NAMALWA (cell line): Measurements from ENCODE around the gene EFS.

Experiments used
- DNase-seq: peaks from one replicate; pipeline ENCODE4 v3.0.0-alpha.2; 2015; ENCODE audit warnings: low spot score

The EFS gene

DNA sequence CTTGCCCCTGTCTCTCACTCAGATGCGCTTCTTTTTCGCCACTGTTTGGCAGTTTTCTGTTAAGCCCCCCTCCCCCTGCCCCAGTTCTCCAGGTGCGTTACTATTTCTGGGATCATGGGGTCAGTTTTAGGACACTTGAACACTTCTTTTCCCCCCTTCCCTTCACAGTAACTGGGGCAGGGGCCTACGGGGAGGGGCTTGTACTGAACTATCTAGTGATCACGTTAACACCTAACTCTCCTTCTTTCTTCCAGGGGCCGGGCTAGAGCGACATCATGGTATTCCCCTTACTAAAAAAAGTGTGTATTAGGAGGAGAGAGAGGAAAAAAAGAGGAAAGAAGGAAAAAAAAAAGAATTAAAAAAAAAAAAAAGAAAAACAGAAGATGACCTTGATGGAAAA lies 40.0 kb downstream of the EFS start:
- no peak for DNase-seq

DNA sequence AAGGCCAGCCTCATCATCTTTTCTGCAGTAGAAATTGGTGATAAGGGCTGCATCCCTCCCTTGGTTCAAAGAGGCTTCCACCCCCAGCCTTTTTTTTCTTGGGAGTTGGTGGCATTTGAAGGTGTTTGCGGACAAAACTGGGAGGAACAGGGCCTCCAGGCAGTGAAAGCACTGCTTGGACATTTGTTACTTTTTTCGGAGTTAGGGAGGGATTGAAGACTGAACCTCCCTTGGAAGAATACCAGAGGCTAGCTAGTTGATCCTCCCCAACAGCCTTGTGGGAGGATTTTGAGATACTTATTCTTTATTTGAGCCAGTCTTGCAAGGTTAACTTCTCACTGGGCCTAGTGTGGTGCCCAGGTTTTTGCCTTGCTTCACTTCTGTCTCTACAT lies 40.5 kb downstream of the EFS start:
- DNase-seq: no peak

DNA sequence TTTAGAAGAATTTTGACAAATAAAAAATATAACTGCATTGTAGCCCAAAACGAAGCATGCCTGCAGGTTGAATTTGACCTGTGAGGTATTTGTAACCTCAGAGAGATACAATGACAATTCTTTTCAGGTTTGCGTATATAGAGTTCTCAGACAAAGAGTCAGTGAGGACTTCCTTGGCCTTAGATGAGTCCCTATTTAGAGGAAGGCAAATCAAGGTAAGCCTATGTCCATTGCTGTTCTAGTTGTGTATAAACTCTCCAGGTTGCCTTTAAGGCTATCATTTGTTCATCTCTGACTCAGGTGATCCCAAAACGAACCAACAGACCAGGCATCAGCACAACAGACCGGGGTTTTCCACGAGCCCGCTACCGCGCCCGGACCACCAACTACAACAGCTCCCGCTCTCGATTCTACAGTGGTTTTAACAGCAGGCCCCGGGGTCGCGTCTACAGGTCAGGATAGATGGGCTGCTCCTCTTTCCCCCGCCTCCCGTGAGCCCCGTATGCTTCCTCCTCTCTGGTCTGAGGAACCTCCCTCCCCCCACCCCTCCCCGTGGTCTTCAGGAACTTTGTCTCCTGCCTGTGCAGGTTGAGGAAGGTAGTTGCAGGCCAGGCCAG lies 41.0 kb downstream of the EFS start:
- no peak for DNase-seq

DNA sequence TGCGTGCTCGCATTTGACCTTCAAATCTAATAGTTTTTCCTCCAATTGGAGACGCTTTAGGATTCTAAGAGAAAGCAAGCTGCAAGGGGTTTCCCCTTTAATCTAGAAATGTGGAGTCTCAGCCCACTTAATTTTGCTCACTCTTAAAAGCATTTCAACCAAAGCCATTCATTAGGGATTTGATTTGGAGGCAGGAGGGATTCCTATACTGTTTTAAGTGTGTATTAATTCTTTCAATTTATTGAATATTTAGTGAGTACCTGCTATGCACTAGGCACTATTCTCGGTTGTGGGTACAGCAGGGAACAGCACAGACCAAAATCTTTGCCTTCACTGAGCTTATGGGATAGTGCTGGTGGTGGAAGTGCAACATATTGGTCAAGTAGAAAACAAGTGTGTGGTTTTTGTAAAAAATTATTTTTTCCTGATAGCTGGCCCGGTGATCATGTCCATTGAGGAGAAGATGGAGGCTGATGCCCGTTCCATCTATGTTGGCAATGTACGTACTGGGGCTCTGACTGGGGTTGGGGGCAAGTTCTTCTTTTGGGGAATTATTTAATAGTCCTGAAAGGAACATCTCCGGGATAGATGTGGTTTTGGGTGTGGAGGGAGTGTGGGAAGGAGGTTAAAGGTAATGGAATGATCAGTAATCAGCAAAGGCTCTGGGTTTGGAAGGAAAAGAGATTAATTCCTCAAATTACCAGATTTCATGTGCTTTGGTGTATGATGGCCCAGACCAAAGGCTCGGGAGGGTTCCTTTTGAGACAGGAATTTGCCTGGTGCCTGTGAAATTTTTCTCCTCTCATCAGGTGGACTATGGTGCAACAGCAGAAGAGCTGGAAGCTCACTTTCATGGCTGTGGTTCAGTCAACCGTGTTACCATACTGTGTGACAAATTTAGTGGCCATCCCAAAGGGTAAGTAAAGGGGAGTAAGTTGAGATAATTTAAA lies 42.1 kb downstream of the EFS start:
- no peak for DNase-seq

DNA sequence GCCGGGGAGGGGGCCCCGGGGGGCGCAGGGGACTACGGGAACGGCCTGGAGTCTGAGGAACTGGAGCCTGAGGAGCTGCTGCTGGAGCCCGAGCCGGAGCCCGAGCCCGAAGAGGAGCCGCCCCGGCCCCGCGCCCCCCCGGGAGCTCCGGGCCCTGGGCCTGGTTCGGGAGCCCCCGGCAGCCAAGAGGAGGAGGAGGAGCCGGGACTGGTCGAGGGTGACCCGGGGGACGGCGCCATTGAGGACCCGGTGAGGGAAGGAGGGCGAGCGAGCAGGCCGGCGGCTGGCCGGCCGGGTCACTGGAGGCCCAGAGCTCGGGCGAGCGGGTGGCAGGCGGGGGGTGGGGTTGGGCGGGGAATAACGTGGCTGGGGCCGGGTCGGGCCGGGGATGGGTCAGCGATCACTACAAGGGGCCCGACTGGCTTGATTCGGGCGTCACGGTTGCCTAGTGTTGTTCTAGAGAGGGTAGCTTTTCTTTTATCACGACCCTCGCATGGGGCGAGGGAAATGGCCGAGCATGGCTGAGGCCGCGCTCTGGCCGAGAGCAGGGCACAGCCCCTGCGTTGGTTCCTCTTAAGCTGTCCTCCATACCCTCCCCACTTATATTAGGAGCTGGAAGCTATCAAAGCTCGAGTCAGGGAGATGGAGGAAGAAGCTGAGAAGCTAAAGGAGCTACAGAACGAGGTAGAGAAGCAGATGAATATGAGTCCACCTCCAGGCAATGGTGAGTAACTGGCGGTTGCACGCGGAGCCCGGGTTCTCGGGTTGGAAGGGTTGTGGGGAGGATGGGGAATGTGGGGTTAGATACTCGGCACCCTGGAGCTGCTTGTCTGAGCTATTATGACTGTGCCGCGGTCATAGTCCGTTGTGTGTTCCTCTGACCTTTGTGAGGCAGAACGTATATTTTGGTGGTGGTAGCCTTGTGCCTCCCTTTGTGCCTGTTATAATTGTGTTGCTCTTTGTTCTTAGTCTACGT lies 43.1 kb downstream of the EFS start:
- DNase-seq: peak; percentile 63

DNA sequence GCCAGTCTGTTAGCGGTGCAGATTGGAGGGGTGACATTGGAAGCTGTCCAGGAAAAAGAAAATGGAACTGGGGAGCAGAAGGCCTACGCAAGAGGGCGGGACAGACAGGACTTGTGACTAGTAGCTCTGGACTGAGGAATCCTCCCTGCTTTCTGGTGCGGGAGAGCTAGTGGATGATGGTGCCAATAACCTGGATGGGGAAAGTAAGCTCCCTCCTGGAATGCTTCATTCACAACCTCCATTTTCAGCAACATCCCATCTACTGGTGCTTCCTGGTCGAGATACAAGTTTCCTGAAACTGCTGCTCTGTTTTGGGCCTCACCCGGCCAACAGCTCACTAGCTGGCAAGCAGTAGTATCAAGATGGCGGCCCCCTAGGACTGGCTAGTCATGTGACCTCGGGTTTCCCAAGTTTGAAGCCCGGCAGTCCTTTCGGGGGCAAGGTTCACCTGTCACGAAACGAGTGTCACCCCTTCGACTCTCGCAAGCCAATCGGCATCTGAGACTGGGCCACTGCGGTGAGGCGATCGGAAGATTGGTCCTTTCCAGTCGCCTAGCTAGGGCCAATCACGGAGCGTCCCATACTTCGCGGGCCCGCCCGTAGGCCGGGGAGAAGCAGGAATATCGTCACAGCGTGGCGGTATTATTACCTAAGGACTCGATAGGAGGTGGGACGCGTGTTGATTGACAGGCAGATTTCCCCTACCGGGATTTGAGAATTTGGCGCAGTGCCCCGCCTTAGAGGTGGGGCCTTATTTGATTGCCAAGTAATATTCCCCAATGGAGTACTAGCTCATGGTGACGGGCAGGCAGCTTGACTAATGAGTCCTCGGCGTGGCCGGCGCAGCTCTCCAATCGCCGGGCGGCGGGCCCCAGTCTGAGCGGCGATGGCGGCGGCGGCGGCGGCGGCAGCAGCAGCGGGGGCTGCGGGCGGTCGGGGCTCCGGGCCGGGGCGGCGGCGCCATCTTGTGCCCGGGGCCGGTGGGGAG lies 44.1 kb downstream of the EFS start, which contains the start of gene PABPN1:
PABPN1 (plus strand) TSS at position 874 of the 988 bp plus-strand sequence; CDS start at position 887, 13 bp downstream.
- peak; percentile 100 for DNase-seq

DNA sequence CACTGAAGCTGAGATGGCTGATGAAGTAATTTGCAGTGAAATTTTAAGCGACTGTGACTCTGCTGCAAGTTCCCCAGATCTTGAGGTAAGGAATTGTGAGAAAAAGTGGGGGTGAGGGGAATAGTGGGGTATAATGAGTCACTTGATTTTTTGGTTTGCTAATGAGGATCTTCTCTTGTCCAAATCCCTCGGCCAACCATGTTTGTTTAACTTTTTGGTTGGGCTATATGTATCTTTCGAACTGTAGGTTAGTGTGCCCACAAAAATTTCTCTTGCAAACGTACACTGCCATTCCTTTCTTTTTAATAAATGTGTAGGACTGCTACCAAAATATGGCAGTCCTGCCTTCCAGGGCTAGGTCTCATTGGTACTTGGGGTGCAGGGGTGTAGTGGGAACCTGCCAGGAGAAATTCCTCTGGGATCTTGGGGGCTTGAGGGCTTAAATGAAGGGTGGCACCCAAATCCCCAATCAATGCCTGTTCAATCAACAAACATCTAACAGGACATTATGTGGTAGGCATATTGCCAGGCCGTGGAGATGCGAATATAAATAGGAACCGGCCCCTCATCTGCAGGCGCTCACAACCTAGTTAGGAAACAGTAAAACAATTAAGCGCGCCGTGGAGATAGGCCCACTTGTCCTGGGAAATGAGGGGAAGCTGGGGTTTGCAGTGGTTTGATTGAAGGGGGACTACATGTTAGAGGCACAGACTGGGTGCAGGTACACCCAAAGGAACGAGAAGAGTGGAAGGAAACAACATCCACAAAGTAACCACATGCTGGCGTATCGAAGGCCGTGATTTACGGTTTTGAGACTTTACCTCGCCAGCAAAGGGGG lies 45.0 kb downstream of the EFS start:
- DNase-seq: no peak

DNA sequence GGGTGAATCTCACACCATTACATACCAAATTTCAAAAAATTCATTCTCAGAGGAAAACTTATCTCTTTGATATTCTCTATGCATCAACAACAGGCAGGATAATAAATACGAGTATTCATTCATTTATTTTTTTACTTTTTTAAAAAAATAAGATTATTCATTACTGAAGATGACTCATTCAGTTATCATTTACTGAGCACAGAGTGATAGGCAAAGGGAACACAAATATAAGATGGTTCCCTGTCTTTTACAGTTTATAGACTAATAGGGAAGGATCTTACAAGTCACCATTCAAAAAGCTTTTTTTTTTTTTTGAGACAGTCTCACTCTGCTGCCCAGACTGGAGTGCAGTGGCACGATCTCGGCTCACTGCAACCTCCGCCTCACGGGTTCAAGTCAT lies 48.7 kb downstream of the EFS start:
- no peak for DNase-seq

DNA sequence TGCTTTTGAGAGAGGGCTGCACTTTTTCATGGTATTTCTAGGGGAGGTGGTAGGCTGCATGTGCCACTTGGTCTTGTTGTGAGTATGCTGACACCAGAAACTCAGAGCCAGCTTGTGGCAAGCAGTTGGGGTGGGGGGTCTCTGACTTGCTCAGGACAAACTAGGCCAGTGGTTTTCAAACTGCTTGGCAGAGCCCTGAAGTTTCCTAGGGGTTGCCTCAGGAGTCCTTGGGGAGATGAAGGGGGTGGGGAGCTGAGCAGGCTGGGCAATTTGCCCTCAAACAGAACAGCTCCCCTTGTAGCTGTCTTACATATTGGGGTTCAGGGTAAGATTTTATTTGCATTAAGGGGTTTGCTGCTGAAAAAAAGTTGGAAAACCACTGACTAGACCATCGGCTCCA lies 54.4 kb downstream of the EFS start:
- DNase-seq: no peak

DNA sequence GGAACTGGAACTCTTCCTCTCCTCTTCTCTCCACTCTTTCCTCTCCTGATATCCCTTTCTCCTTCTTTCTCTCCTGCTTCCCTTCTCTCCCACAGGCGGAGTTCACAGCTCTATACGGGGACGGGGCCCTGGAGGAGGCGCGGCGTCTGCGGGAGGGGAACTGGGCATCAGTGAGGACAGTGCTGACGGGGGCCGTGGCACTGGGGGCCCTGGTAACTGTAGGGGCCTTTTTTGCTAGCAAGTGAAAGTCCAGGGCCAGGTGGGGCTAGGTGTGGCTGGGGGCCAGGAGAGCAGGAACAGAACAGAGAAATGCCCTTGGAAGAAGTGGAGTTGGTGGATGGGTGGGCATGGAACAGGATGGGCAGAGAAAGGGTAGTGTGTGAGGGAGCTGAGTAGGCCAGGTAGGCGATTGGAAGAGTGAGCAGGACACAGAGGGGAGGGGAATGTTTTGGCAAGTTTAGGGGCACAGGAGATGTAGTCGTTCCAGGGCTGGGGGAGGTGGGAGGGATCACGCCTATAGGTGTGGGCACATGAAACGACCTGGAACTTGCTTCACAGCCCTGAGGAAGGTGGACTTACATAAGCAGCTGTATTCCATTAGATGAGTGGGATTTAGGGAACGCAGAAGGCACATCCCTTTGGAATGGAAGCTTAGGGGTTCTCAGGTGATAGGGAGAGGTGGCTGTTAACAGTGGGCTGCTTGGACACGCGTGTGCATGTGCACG lies 56.1 kb downstream of the EFS start:
- no peak for DNase-seq

DNA sequence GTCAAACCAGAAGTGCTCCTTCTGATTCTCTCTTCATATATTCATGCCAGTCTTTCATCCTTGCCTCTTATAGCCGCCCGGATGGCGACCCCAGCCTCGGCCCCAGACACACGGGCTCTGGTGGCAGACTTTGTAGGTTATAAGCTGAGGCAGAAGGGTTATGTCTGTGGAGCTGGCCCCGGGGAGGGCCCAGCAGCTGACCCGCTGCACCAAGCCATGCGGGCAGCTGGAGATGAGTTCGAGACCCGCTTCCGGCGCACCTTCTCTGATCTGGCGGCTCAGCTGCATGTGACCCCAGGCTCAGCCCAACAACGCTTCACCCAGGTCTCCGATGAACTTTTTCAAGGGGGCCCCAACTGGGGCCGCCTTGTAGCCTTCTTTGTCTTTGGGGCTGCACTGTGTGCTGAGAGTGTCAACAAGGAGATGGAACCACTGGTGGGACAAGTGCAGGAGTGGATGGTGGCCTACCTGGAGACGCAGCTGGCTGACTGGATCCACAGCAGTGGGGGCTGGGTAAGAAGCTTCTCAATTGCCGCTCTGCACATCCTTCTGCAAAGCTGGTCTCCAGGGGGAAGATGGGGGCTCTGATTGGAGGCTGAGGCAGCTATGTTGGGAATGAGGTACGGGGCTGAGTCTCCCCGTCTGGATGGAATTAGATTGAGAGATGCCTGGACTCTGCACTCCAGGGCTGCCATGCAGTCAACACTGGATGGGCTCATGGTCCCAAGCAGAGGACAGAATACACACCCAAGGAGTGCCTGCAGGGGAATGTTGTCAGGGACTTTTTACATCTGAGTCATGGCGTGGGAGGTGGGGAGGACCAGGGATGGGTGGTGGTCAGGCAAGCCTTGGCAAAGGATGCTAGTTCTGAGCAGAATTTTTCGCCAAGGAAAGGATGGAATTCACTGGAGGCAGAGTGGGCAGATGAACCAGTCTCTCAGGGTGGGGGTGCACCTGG lies 57.0 kb downstream of the EFS start:
- DNase-seq: no peak

DNA sequence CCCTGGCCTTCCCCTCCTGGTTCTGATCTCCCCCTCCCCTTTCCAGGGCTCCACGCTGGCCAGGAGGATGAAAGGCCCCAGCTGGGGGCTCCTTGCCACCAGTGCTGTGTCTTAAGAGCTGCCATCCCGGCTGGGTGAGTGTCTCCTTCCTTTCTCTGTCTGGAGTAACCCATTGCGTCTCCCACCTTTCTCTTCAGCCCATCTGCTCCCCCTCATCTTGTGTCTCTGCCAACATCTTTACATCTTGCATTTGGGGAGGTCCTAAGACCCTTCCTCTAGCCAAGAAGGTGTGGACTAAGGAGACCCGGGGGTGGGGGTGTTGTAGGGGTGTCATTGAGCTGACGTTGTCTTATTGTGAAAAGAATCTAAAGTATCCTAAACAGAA lies 57.8 kb downstream of the EFS start:
- DNase-seq: no peak

DNA sequence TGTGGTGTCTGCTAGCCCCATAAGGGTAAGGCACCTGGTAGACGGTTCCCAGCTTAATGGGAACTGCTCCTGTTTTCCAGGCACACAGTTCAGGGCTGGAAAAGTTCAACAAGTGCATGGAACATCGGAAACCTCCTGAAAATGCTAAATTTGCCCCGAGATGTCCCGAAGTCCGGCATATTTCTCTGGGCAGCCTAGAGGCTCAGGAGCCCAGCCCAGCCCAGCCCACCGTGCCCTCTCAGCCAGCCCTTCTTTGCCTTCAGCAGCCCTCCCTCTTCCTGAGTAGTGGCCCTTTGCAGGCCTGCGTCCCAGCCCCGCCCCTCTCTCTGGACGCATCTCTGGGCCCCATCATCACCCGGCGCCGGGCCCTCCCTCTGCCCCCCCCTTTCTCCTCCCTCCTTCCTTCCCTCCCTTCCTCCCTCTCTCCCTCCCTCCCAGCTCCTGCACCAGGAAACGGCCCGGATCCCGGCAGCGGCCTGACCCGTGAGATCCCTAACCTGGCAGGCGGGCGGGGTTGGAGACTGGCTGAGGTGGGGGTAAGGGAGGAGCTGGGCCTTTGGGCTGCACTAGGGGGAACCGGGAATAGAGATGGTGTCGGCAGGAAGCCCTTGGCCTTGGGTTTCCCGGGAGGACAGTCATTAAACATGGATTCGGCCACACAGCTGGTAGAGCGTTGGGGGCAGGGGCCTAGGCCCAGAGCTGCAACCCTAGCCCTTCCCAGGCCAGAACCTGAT lies 58.4 kb downstream of the EFS start, which contains the start of gene BCL2L2:
BCL2L2 (plus strand) TSS at position 422 of the 734 bp plus-strand sequence. CDS start 935 bp downstream, outside the sequence.
- DNase-seq: no peak
